Loucy (cell line): ENCODE measurements around the gene PECR.

Experiments used
- H2AFZ ChIP-seq: fragments of 200-600 bp; sonication (generic); 2 replicates; pipeline ENCODE4 v1.6.0; 2016; ENCODE audit warnings: antibody characterized with exemption, mild to moderate bottlenecking, low read length, moderate library complexity
- H3F3A ChIP-seq: fragments of 200-600 bp; 2 replicates; pipeline ENCODE4 v1.6.0; 2016; ENCODE audit warnings: antibody characterized with exemption, low read depth, mild to moderate bottlenecking
- H3K27me3 ChIP-seq: fragments of 200-600 bp; sonication (generic); 2 replicates; pipeline ENCODE4 v1.6.1; 2014; ENCODE audit warnings: low read length, mild to moderate bottlenecking; ENCODE audit not compliant: insufficient read depth, poor library complexity, severe bottlenecking
- H3K36me3 ChIP-seq: fragments of 200-600 bp; sonication (generic); 2 replicates; pipeline ENCODE4 v1.6.1; 2016; ENCODE audit warnings: low read length; ENCODE audit not compliant: insufficient read depth
- H3K4me1 ChIP-seq: fragments of 200-600 bp; sonication (generic); 2 replicates; pipeline ENCODE4 v1.5.1; 2014; ENCODE audit warnings: low read length, mild to moderate bottlenecking; ENCODE audit not compliant: insufficient read depth, poor library complexity, severe bottlenecking
- H3K4me2 ChIP-seq: fragments of 200-600 bp; sonication (generic); 2 replicates; pipeline ENCODE4 v1.6.0; 2014; ENCODE audit warnings: antibody characterized with exemption, low read length, low read depth, mild to moderate bottlenecking; ENCODE audit not compliant: poor library complexity, severe bottlenecking
- H3K4me3 ChIP-seq: fragments of 200-600 bp; sonication (generic); 2 replicates; pipeline ENCODE4 v1.5.1; 2014; ENCODE audit warnings: low read length, mild to moderate bottlenecking, mixed read lengths; ENCODE audit not compliant: poor library complexity, severe bottlenecking
- H3K79me2 ChIP-seq: fragments of 200-600 bp; sonication (generic); 2 replicates; pipeline ENCODE4 v1.6.1; 2014; ENCODE audit warnings: low read length; ENCODE audit not compliant: insufficient read depth
- H3K9ac ChIP-seq: fragments of 200-600 bp; sonication (generic); 2 replicates; pipeline ENCODE4 v1.6.0; 2014; ENCODE audit warnings: mild to moderate bottlenecking, low read depth, low read length, moderate library complexity; ENCODE audit not compliant: poor library complexity, severe bottlenecking
- H3K9me2 ChIP-seq: fragments of 200-600 bp; sonication (generic); replicated peaks from 2 replicates; pipeline ENCODE4 v1.6.1; 2016; ENCODE audit warnings: low read depth, low read length, mixed read lengths
- H3K9me3 ChIP-seq: fragments of 200-600 bp; sonication (generic); 2 replicates; pipeline ENCODE4 v1.6.1; 2014; ENCODE audit warnings: mild to moderate bottlenecking, antibody characterized with exemption, low read length, low read depth; ENCODE audit not compliant: insufficient read depth
- H4K20me1 ChIP-seq: fragments of 200-600 bp; sonication (generic); 2 replicates; pipeline ENCODE4 v1.6.0; 2014; ENCODE audit warnings: antibody characterized with exemption, low read length, mild to moderate bottlenecking; ENCODE audit not compliant: insufficient read depth, poor library complexity, severe bottlenecking
- EZH2phosphoT487 ChIP-seq: fragments of 200-600 bp; IDR thresholded peaks from 2 replicates; pipeline ENCODE4 v1.6.1; 2018; ENCODE audit warnings: antibody characterized with exemption, mild to moderate bottlenecking, moderate library complexity, borderline replicate concordance
- TF ChIP-seq, protein P1 (sequence below): fragments of 200-600 bp; sonication (generic); conservative IDR thresholded peaks from 2 replicates; pipeline ENCODE4 v1.5.1; 2014; ENCODE audit warnings: mild to moderate bottlenecking, antibody characterized with exemption, low read length

Gene PECR

DNA sequence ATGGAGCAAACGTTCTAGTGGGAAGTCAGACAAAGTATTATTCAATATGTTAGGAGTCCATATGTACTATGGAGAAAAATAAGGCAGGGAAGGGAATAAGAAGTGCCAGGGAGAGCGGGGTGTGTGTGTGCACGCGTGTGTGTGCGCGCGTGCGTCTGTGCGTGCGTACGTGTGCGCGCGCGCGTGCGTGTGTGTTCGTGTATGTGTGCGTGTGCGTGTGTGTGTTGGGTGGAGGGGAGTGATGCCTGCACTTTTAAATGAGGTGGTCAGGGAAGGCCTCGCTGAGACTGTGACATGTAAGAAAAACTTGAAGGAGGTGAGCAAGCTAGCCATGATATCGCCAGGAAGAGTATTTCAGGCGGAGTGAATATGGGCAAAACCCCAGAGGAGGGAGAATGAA lies 66.6 kb downstream of the PECR start:
- no peaks in the 10 kb centered on the region for H3K9me2 ChIP-seq
- H3K4me2 ChIP-seq = peak overlapping the region; percentile 74

DNA sequence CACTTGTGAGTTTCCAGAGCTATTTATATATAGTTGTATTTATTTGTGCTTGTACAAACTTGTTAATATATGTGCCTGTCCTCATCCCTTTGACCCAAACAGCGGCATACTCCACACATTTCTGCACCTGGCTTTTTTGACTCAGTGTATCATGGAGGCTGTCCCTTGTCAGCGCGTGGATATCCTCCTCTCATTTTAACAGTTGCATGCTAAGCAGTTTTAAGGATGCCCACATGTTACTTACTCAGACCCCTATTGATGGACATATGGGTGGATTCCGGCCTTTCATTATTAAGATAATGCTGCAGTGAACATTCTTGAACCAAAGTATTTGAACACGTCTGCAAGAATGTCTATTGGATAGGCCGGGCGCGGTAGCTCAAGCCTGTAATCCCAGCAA lies 67.6 kb downstream of the PECR start:
- H3K9ac ChIP-seq = peak overlapping the region; percentile 57
- H2AFZ ChIP-seq = no peak overlapping the region

More for the DNA sequence above, 66.6 kb downstream of the PECR start:
- peaks cover 15% of the 10 kb centered on the region for H4K20me1 ChIP-seq
- H3K79me2 ChIP-seq = peaks cover 35% of the 10 kb centered on the region
- no peak overlapping the region for H2AFZ ChIP-seq
- H3K27me3 ChIP-seq = no peaks in the 10 kb centered on the region
- 0 out of 2 replicates have a peak, but pooled peaks cover 3% of the 10 kb centered on the region for H3F3A ChIP-seq
- H3K4me1 ChIP-seq = peaks cover 55% of the 10 kb centered on the region
- no peaks in the 10 kb centered on the region for H3K36me3 ChIP-seq
- H3K4me3 ChIP-seq = no peak overlapping the region
- H3K9me3 ChIP-seq = no peaks in the 10 kb centered on the region
- no peak overlapping the region for H3K9ac ChIP-seq
- TF ChIP-seq, protein P1, sequence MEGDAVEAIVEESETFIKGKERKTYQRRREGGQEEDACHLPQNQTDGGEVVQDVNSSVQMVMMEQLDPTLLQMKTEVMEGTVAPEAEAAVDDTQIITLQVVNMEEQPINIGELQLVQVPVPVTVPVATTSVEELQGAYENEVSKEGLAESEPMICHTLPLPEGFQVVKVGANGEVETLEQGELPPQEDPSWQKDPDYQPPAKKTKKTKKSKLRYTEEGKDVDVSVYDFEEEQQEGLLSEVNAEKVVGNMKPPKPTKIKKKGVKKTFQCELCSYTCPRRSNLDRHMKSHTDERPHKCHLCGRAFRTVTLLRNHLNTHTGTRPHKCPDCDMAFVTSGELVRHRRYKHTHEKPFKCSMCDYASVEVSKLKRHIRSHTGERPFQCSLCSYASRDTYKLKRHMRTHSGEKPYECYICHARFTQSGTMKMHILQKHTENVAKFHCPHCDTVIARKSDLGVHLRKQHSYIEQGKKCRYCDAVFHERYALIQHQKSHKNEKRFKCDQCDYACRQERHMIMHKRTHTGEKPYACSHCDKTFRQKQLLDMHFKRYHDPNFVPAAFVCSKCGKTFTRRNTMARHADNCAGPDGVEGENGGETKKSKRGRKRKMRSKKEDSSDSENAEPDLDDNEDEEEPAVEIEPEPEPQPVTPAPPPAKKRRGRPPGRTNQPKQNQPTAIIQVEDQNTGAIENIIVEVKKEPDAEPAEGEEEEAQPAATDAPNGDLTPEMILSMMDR = no peak
- TF ChIP-seq EZH2phosphoT487 = no peak

DNA sequence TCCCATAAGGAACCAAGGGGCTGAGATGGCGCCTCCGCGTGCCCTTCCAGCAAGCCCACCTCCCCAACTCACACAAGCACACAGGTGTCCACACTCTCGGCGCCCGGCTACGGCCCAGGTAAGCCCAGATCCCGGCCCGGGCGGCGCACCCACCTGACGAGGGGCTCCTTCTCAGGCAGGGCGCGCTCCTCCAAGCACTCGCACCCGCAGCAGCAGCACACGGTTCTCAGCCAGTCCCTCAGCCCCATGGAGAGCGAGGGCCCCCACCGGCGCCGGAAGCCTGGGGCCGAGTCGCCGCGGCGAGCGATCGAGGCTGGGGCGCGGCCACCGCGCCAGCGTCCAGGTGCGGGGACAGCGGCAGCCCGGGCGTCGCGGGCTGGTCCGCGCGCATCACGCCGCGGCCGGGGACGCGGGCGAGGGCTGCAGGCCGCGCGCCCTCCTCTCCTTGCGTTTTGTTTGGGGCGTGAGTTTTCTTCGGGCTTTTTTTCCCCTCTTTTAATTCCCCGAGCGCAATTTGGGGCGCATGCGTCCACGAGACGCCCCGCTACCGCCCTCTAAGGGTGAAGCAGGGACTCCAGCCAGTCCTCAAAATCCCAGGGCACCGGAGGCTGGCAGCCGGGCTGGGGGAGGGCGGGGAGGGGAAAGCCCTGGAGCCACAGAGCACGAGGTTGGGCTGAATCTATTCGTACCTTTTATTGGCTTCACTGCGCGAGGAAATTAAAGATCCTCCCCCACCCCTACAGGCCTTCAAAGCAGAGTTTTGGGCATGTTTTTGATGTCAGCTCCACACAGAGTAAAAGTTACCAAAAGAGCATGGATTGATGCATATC lies 68.3 kb downstream of the PECR start, which contains the start of gene MREG:
Gene MREG (minus strand): TSS at position 472 of the 830 bp plus-strand sequence. CDS start 224 bp downstream, at position 248.
- peaks cover 15% of the 10 kb centered on the region for H4K20me1 ChIP-seq
- H3K9me2 ChIP-seq = no peaks in the 10 kb centered on the region
- no peaks in the 10 kb centered on the region for H3K36me3 ChIP-seq
- H3K79me2 ChIP-seq = peaks cover 51% of the 10 kb centered on the region
- peak within 1 kb of the TSS; percentile 88 for H3K9ac ChIP-seq
- H3K4me3 ChIP-seq = peak within 1 kb of the TSS; percentile 95
- peak within 1 kb of the TSS; percentile 60 for H2AFZ ChIP-seq
- H3K4me2 ChIP-seq = peak within 1 kb of the TSS; percentile 89
- H3K4me1 ChIP-seq = peaks cover 59% of the 10 kb centered on the region
- H3K27me3 ChIP-seq = no peaks in the 10 kb centered on the region
- no peaks in the 10 kb centered on the region for H3K9me3 ChIP-seq
- H3F3A ChIP-seq = 0 out of 2 replicates have a peak, but pooled peaks cover 3% of the 10 kb centered on the region
- TF ChIP-seq, protein P1 = peak; percentile 60
- TF ChIP-seq EZH2phosphoT487 = no peak

More for the DNA sequence above, 67.6 kb downstream of the PECR start:
- Histone ChIP-seq H3K36me3 (no peaks in the 10 kb centered on the region), H3F3A (0 out of 2 replicates have a peak, but pooled peaks cover 3% of the 10 kb centered on the region), H4K20me1 (peaks cover 15% of the 10 kb centered on the region), H3K4me3 (peak overlapping the region; percentile 95), H3K27me3 (no peaks in the 10 kb centered on the region), H3K4me1 (peaks cover 64% of the 10 kb centered on the region), H3K4me2 (peak overlapping the region; percentile 57), H3K9me3 (no peaks in the 10 kb centered on the region), H3K9me2 (no peaks in the 10 kb centered on the region), H3K79me2 (peaks cover 44% of the 10 kb centered on the region)
- no peak for TF ChIP-seq EZH2phosphoT487
- TF ChIP-seq, protein P1 = no peak
